Fibroblast of skin of right quadriceps (primary cell): ENCODE results near the gene IPMK.

Experiments used
- DNase-seq: peaks from one replicate; pipeline ENCODE4 v3.0.0-alpha.2; 2013

The IPMK gene

DNA sequence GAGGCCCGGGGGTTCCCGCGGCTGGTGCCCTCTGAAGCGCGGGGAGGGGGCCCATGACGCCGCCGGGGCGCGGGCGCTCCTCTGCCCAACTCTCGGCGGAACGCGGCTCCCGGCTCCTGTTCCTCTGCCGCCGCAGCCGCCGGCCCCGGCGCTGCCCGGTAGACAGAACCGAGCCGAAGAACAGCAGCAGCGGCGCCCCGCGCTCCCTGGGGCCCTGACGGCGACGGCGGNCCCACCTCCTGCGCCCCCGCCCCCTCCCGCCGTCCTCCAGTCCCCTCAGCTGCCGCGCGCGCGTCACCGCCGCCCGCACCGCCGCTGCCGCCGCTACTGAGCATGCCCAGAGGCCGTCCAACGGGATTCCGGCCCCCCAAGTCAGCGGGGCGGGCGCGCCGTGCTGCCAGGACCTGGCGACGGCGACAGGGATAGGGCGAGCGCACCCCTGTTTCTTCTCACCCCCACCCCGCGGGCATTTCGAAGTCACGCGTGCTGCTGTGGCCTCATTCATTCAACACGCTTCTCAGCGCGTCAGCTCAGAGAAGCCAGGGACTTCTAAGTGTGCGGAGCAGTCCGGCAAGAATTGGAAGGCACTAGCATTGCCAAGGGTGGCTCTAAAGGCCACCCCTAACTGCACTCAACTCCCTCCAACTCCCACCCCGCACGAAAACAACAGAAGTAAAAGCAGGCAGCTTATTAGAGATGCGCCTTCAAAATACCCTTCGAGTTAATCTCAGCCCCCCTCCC, at the start of gene IPMK:
Gene IPMK, minus strand, starts transcription at position 182 of the 741 bp plus-strand sequence. CDS start 283 bp downstream, outside the sequence.
- peak; percentile 89 for DNase-seq

GRCh38 chr10:58316874-58317273, 49.2 kb upstream of the IPMK start:
- DNase-seq = no peak

GRCh38 chr10:58311026-58311425, 43.3 kb upstream of the IPMK start:
- no peak for DNase-seq

DNA sequence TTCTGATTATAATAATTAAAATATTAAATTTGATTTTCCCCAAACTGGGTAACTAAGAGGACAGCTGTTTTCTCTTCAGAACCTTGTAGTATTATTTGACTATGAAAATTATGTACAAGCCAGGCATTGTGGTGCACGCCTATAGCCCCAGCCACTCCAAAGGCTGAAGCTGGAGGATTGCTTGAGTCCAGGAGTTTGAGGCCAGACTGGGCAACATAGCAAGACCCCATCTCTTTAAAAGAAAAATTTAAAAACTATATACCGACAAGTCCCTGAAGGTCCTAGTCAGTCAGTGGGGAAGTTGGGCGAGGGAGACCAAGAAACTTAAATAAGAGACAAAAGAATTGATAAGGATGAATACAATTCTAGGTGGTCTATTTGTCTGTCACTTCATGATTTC, 40.0 kb upstream of the IPMK start:
- no peak for DNase-seq

DNA sequence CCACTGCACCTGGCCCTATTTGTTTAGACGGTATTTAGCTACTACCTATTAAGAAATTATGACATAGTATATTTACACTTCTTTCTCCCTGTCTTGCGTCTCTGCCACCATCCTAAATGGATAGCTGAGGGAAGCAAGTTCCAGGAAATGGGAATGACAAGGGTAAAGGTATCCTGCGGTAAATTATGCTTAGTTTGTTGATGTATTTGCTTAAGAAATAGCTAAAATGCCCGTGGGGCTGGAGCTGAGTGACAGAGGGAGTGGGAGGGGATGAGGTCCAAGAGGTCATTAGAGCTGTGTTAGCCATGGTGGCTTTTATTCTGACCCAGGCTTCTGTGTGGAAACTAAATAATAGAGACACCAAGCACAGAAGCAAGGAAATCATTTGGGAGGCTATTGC, 38.1 kb upstream of the IPMK start:
- no peak for DNase-seq

DNA sequence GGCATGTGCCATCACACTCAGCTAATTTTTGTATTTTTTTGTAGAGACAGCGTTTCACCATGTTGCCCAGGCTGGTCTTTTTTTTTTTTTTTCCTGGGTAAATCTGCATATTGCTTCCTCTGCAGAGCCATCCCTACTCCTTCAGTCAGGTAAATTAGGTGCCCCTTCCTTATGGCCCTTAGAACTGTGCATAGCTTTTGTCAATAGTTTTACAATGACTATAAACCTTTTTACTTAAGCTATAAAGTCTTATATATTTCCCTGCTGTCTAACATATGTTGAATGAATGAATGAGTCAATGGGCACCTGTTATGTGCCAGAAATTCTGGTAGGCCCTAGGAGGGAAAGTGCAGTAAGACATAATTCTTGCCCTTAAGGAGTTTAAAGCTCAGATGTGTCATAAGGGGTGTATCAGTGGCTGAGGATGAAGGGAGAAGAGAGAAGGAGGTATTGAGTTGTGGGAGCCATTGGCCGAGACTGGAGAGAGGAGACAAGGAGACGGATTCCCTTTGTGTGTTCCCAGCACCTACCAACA, 36.5 kb upstream of the IPMK start:
- no peak for DNase-seq

DNA sequence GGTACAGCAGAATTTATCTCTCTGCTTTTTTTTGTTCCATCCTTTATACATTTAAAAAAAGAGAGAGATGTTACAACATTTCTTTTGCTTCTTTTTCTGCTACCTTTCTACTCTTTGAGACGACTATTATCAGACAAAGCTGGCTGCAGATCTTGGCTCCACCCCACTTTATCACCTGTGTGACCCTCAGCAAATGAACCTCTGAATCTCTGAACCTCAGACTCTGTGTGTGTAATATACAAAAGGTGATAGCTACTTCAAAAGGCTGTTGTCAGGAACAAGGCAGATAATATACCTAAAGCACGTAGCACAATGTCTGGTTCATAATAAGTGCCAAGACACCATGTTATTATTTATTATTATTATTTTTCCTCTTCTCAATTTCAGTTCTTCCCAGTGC, 34.6 kb upstream of the IPMK start:
- no peak for DNase-seq

DNA sequence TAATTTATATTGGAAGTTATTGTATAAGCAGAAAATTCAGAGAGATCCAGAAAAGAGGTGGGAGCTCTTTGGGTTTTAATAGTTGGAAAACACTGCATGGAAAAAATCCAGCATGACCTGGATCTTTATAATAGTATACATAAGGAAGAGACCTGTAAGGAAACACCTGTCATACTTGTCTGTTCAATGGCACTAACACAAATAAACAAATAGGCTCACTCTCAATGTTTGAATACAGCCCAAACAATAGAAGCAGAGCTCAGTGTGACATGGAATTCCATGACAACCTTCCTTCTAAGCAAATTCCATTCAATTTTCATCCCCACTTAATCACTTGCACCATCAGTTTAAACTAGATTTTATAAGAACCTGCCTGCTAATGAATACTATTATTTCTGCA, 33.0 kb upstream of the IPMK start:
- DNase-seq = no peak

DNA sequence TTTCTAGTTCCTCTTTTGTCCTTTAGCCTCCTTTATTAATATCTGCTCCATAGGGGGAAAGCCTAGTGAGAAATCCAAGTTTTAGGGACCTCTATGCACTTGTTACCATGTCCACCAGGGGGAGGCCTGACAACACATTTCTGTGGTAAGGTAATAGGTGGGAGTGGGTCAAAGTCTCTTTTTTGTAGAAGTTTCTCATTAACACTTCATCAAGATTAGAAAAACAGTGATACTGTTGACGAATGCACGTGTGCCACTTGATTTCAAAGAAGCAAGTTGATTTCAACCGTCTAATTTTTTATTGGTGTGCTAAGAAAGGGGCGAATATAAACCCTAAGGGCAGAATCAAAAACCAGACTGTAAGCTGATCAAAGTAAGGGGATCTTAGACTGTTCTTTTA, 31.9 kb upstream of the IPMK start:
- peak; percentile 50 for DNase-seq

DNA sequence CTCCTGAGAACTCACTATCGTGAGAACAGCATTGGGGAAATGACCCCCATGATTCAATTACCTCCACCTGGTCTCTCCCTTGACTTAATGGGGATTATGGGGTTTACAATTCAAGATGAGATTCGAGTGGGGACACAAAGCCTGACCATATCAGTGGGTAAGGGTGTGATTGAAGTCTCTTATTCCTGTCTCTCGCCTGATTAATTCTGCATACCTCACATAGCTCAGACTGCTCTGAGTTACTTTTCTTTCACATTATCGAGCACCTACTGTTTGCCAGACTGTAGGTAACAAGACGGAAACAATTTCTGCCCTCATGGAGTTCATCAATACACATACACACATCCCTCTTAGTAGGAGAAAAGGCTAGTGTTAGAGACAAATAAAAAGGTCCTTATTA, 26.3 kb upstream of the IPMK start:
- no peak for DNase-seq

GRCh38 chr10:58291538-58292174, 24.0 kb upstream of the IPMK start:
- DNase-seq = peak; percentile 51

- DNase-seq = peak; percentile 12
These were observed 14.9 kb upstream of the IPMK start for GRCh38 chr10:58282615-58283014.

DNA sequence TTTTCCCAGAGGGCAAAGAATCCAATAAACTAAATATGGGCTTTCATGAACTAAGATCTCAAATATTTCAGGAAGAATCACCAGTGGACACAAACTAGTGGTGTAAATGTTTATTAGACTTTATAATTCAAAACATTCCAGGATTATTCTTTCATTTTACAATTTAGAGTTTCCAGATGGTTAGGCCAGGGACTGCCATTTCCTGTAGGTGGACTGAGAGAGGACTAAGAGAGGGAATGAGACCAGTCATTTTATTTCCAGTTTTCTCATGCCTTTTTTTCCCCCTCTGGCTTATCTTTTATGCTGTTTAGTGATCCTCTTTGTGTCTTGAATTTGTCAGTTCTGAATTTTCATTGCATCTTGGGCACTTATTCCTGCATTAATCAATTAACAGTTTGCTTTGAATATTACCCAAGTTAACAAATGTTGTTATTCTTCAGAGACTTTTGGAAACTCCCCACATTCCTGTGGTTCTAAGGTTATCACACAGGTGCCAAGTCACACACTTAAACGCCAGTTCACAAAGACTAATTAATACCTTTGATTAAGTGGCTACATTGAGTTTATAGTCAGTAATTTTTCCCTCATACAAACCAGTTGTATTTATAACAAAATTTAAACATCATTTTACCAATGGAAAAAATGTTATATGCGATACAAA, 13.5 kb upstream of the IPMK start:
- DNase-seq = peak; percentile 39

DNA sequence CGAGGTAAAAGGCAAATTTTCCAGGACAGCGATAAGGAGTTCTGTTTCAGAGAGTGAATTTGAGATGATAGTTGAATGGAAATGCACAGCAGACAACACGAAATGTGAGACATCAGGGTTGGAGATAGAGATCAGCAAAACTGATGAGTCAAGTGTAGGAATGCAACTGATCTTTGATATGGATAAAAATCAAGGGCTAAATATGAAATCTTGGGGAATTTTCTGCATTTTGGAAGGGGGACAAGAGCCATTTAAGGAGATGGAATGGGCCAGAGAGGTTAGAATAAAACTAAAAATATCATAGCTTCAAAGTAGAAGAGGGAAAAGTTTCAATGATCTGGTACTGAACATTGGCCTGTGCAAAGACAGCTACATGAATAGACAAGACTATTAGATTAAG, 12.8 kb upstream of the IPMK start:
- DNase-seq = peak; percentile 68

- no peak for DNase-seq
These were observed 11.2 kb upstream of the IPMK start for GRCh38 chr10:58278962-58279307.

GRCh38 chr10:58278274-58278961, 10.7 kb upstream of the IPMK start:
- DNase-seq = no peak

DNA sequence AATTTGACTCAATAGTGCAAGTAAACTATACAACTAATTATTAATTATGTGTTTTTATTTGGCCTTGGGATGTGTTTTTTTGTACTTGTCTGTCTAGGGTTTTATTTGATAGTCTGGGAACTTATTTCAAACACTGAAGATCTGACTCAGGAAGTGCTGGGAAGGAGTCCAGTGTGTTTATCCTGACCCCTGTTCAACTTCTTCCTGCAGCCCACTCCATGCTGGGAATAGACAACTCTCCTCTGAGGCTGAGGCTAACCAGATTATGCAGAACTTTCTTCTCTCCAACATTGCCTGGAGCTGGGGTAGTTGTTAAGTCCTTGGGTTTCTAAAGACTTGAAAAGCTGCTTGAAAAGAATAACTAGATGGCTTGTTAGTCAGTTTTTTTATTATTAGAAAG, 8.2 kb upstream of the IPMK start:
- peak; percentile 24 for DNase-seq

GRCh38 chr10:58275261-58275660, 7.6 kb upstream of the IPMK start:
- DNase-seq = no peak

DNA sequence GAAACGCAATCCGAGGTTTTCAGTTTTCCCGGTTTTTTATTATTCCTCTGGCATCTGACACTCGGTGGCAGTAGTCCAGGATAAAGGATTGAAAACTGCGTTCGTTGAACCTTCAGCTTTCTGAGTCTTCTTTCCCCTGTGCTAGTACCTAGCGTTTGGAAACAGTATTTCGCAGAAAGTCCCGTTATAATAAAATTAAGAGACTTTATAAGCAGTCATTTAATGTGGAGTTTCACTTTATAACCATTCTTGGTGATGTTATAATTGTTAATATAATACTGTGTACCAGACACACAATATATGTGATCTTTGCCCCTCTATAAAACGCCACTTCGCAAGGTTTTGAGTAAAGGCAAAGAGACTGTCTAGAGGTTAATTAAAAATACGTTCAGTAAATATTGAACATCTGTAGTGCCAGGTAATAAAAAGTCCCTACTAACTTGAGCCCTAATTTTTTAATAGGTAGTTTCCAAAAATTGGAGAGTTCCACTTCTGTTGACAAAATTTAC, 2.1 kb upstream of the IPMK start:
- no peak for DNase-seq

GRCh38 chr10:58268946-58269781, 1.5 kb upstream of the IPMK start, which contains the start of gene CISD1:
Gene CISD1 (plus strand): TSS chr10:58269162. CDS start chr10:58269274, 112 bp downstream.
- DNase-seq = peak; percentile 99

- no peak for DNase-seq
These were observed 806 bp upstream of the IPMK start for GRCh38 chr10:58268454-58268945.
